Endothelial cell of umbilical vein (primary cell): Measurements from ENCODE around the gene UBE2E2. TPM values are rescaled to one million over a fixed set of nuclear protein-coding genes. Genes with fewer than 3 reads are reported as not detected.

Experiments
- BruUV-seq: library from RNA; stranded (reverse); fragments of 400-500 nt; replicated peaks from 2 replicates; lab custom pipeline; 2021; lab: Mats Ljungman, UMichigan
- CTCF ChIA-PET: fragments of 300-600, 350-600 bp; sonication (Branson Sonifier 250); formaldehyde crosslinking; loops from one replicate; lab custom pipeline; 2021; ENCODE audit warnings: antibody characterized with exemption, inconsistent platforms; lab: Charles Lee
- POLR2A ChIA-PET: fragments of 300-600, 350-600 bp; sonication (Branson Sonifier 250); formaldehyde crosslinking; loops from one replicate; lab custom pipeline; 2021; ENCODE audit warnings: antibody characterized with exemption, inconsistent platforms; lab: Charles Lee
- DNase-seq: peaks from one replicate; pipeline ENCODE4 v3.0.0-alpha.2; 2011; ENCODE audit warnings: low read depth, low spot score
- FAIRE-seq: peaks from 2 replicates; lab custom pipeline; 2011; peaks lifted over from hg19 to GRCh38; lab: Jason Lieb, UNC
- H2AFZ ChIP-seq: 2 replicates; pipeline ENCODE4 v1.6.0; 2012; ENCODE audit warnings: low read depth, low read length, control low read depth, inconsistent platforms
- H3K27ac ChIP-seq: 2 replicates; pipeline ENCODE4 v1.5.1; 2011; ENCODE audit warnings: low read depth, mild to moderate bottlenecking, control low read depth, low read length, moderate library complexity; ENCODE audit not compliant: insufficient read depth
- H3K27me3 ChIP-seq, 2 experiments: 2 replicates each; pipeline versions ENCODE4 v1.6.0 to v1.6.1; 2011; ENCODE audit warnings: low read length in 2 of 2, mixed read lengths in 1 of 2; ENCODE audit not compliant: control insufficient read depth in 2 of 2, insufficient read depth in 2 of 2
- H3K36me3 ChIP-seq, 2 experiments: 2 replicates in 1 of 2; 3 replicates in 1 of 2; pipeline ENCODE4 v1.5.1; 2011; ENCODE audit warnings: low read length in 2 of 2, mild to moderate bottlenecking in 1 of 2, moderate library complexity in 1 of 2; ENCODE audit not compliant: control insufficient read depth in 2 of 2, insufficient read depth in 2 of 2; ENCODE audit errors: extremely low read depth in 1 of 2
- H3K4me1 ChIP-seq: 3 replicates; pipeline ENCODE4 v1.5.1; 2011; ENCODE audit warnings: mild to moderate bottlenecking, low read length; ENCODE audit not compliant: control insufficient read depth, insufficient read depth; ENCODE audit errors: extremely low read depth
- H3K4me2 ChIP-seq: 2 replicates; pipeline ENCODE4 v1.6.1; 2011; ENCODE audit warnings: low read length, control low read depth, mixed read lengths; ENCODE audit not compliant: insufficient read depth
- H3K4me3 ChIP-seq, 3 experiments: fragments of 200-600 bp in 1 of 3; sonication (generic), shearing (Covaris generic) in 1 of 3; replicated peaks in 1 of 3; 2 replicates each; pipeline ENCODE4 v1.5.1; 2011 to 2016; ENCODE audit warnings: control low read depth in 3 of 3, low read length in 3 of 3, mild to moderate bottlenecking in 2 of 3, inconsistent platforms in 1 of 3, low read depth in 1 of 3, moderate library complexity in 1 of 3; ENCODE audit not compliant: insufficient read depth in 1 of 3
- H3K79me2 ChIP-seq: 2 replicates; pipeline ENCODE4 v1.6.0; 2012; ENCODE audit warnings: low read length, inconsistent platforms; ENCODE audit not compliant: control insufficient read depth, insufficient read depth
- H3K9ac ChIP-seq: replicated peaks from 2 replicates; pipeline ENCODE3; 2011; ENCODE audit warnings: low read length, control low read depth; ENCODE audit not compliant: insufficient read depth; ENCODE audit errors: extremely low read depth
- H3K9me1 ChIP-seq: replicated peaks from 3 replicates; pipeline ENCODE4 v1.6.0; 2011; ENCODE audit warnings: mild to moderate bottlenecking, low read length; ENCODE audit not compliant: control insufficient read depth, insufficient read depth; ENCODE audit errors: extremely low read depth
- H3K9me3 ChIP-seq: replicated peaks from 2 replicates; pipeline ENCODE4 v1.5.1; 2012; ENCODE audit warnings: low read length, inconsistent platforms; ENCODE audit not compliant: control insufficient read depth, insufficient read depth
- H4K20me1 ChIP-seq: replicated peaks from 2 replicates; pipeline ENCODE3; 2011; ENCODE audit warnings: mild to moderate bottlenecking, low read length; ENCODE audit not compliant: control insufficient read depth, insufficient read depth; ENCODE audit errors: extremely low read depth
- CTCF ChIP-seq, 2 donors: IDR thresholded peaks; 1 replicate in 1 of 2; 2 replicates in 1 of 2; pipeline ENCODE4 v1.5.1; 2011; ENCODE audit warnings: low read length in 2 of 2, mild to moderate bottlenecking in 2 of 2, moderate library complexity in 2 of 2, control low read depth in 1 of 2, inconsistent platforms in 1 of 2, low read depth in 1 of 2; ENCODE audit not compliant: insufficient read depth in 1 of 2; ENCODE audit errors: extremely low read depth in 1 of 2
- EZH2 ChIP-seq: IDR thresholded peaks from 2 replicates; pipeline ENCODE4 v1.6.1; 2012; ENCODE audit warnings: borderline replicate concordance, low read depth, mild to moderate bottlenecking, moderate library complexity, low read length, inconsistent platforms; ENCODE audit not compliant: severe bottlenecking
- FOS ChIP-seq: IDR thresholded peaks from 2 replicates; pipeline ENCODE4 v1.6.1; 2011; ENCODE audit warnings: mild to moderate bottlenecking, low read length, moderate library complexity, borderline replicate concordance; ENCODE audit not compliant: insufficient read depth
- GATA2 ChIP-seq: IDR thresholded peaks from 2 replicates; pipeline ENCODE4 v1.7.0; 2011; ENCODE audit warnings: low read depth, mild to moderate bottlenecking, moderate library complexity, mixed read lengths, low read length; ENCODE audit not compliant: insufficient read length, insufficient read depth
- JUN ChIP-seq: IDR thresholded peaks from 2 replicates; pipeline ENCODE4 v1.6.1; 2011; ENCODE audit warnings: borderline replicate concordance, low read depth; ENCODE audit not compliant: insufficient read length, insufficient read depth
- MYC ChIP-seq: IDR thresholded peaks from one replicate; pipeline ENCODE4 v1.6.1; 2011; ENCODE audit warnings: mild to moderate bottlenecking, low read depth, low read length
- POLR2A ChIP-seq: IDR thresholded peaks from 2 replicates; pipeline ENCODE4 v1.6.1; 2012; ENCODE audit warnings: low read depth, mild to moderate bottlenecking, control low read depth, low read length
- POLR2AphosphoS5 ChIP-seq: IDR thresholded peaks from 2 replicates; pipeline ENCODE4 v1.6.1; 2012; ENCODE audit warnings: low read depth, mild to moderate bottlenecking, control low read depth, low read length, moderate library complexity; ENCODE audit not compliant: insufficient read depth
- dilution Hi-C: fragments of 300-500 bp; cut with MboI; formaldehyde crosslinking; loops from one replicate; pipeline ENCODE4 v1.15.0; 2019; ENCODE audit warnings: low sequenced_read_pairs; ENCODE audit not compliant: extremely low pct_ligation_motif_present
- intact Hi-C: fragments of 100-400 bp; cut with micrococcal nuclease; formaldehyde crosslinking; loops from one replicate; pipeline ENCODE4 v1.10.0; 2022
- polyA plus RNA-seq, 4 experiments: library from polyadenylated mRNA; depleted of rRNA in 3 of 4; stranded (reverse) in 3 of 4; unstranded in 1 of 4; fragments of >200 nt; gene quantifications; 2 replicates each; pipeline versions ENCODE4 v1.2.1 to v1.2.3, GENCODE V29; 2011 to 2012; ENCODE audit warnings: missing spikeins in 1 of 4
- total RNA-seq: library from RNA; stranded (reverse); gene quantifications from 2 replicates; pipeline ENCODE4 v1.2.3, GENCODE V29; 2021
- TF ChIP-seq, protein P1 (sequence below): IDR thresholded peaks from 2 replicates; pipeline ENCODE4 v1.6.1; 2011; ENCODE audit not compliant: insufficient read depth, insufficient read length

UBE2E2 gene
- total and polyA plus RNA-seq, 2 donors (not counting 3 experiments of a cell fraction or from before 2014, with no cell fraction given): 37.0 to 45.4 TPM

- H3K79me2 ChIP-seq: no peaks in the 10 kb centered on the region
- no peak overlapping the region for H3K4me3 ChIP-seq
- H3K4me1 ChIP-seq: peaks cover 5% of the 10 kb centered on the region
- H3K9me3 ChIP-seq: no peaks in the 10 kb centered on the region
- no peak for TF ChIP-seq POLR2A
- TF ChIP-seq POLR2AphosphoS5: no peak
- no peak for TF ChIP-seq CTCF (IDR thresholded peaks at IDR 0.05; ENCODE audit: extremely low read depth in 1 of 2, insufficient read depth in 1 of 2, low read depth in 1 of 2, low read length in 2 of 2)
- no peak for TF ChIP-seq EZH2
- TF ChIP-seq MYC: no peak
- no peak for TF ChIP-seq JUN
- TF ChIP-seq FOS: no peak
- no peak for TF ChIP-seq GATA2
- TF ChIP-seq, protein P1, sequence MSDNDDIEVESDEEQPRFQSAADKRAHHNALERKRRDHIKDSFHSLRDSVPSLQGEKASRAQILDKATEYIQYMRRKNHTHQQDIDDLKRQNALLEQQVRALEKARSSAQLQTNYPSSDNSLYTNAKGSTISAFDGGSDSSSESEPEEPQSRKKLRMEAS: no peak
- FAIRE-seq (no peak), DNase-seq (no peak)
- ChIA-PET CTCF (interaction anchor here (0.9 kb wide), 1 partner anchor 349 kb away, joined by 4 read pairs; no protein-coding TSS in a partner anchor), POLR2A (no interaction called here)
- dilution Hi-C loops: no loop called here
- no peaks in the 10 kb centered on the region for H3K27me3 ChIP-seq
- no peak overlapping the region for H3K27ac ChIP-seq
- H3K9me1 ChIP-seq: no peaks in the 10 kb centered on the region
- intact Hi-C loops: no loop called here
- no peak overlapping the region for H3K9ac ChIP-seq
- H3K36me3 ChIP-seq: no peaks in the 10 kb centered on the region
- H2AFZ ChIP-seq: no peak overlapping the region
- no peaks in the 10 kb centered on the region for H4K20me1 ChIP-seq
- H3K4me2 ChIP-seq: no peak overlapping the region
- no TSS peak for BruUV-seq
These were observed 294.0 kb downstream of the UBE2E2 start for GRCh38 chr3:23497156-23497555.
